Osteoblast (primary cell): ENCODE results near the gene IFT122. TPM values are rescaled to one million over a fixed set of nuclear protein-coding genes. Genes with fewer than 3 reads are reported as not detected.

ENCODE experiments used
- DNase-seq: peaks from one replicate; pipeline ENCODE4 v3.0.0; 2011; ENCODE audit warnings: low spot score, mixed read lengths; ENCODE audit not compliant: insufficient read length; ENCODE audit errors: missing footprints
- H2AFZ ChIP-seq: 2 replicates; pipeline ENCODE4 v1.6.0; 2011; ENCODE audit warnings: mild to moderate bottlenecking, low read length
- H3K27ac ChIP-seq: 2 replicates; pipeline ENCODE4 v1.5.1; 2011; ENCODE audit warnings: mild to moderate bottlenecking, low read depth, low read length, moderate library complexity
- H3K27me3 ChIP-seq: 2 replicates; pipeline ENCODE4 v1.6.0; 2012; ENCODE audit warnings: mild to moderate bottlenecking, control low read depth, inconsistent platforms, low read length, moderate library complexity; ENCODE audit not compliant: insufficient read depth
- H3K36me3 ChIP-seq: 2 replicates; pipeline ENCODE4 v1.5.1; 2011; ENCODE audit warnings: mild to moderate bottlenecking, low read length, control low read depth, moderate library complexity; ENCODE audit not compliant: insufficient read depth
- H3K4me1 ChIP-seq: 2 replicates; pipeline ENCODE4 v1.5.1; 2011; ENCODE audit warnings: mild to moderate bottlenecking, low read length, control low read depth, moderate library complexity; ENCODE audit not compliant: insufficient read depth
- H3K4me2 ChIP-seq: 2 replicates; pipeline ENCODE4 v1.6.0; 2011; ENCODE audit warnings: mild to moderate bottlenecking, low read length; ENCODE audit not compliant: insufficient read depth
- H3K4me3 ChIP-seq: fragments of 200-600 bp; sonication (generic); 3 replicates; pipeline ENCODE4 v1.5.1; 2012; ENCODE audit warnings: mild to moderate bottlenecking, low read length, inconsistent platforms; ENCODE audit not compliant: insufficient read depth
- H3K79me2 ChIP-seq: 2 replicates; pipeline ENCODE4 v1.6.0; 2012; ENCODE audit warnings: mild to moderate bottlenecking, low read length, control low read depth, inconsistent platforms; ENCODE audit not compliant: insufficient read depth
- H3K9me3 ChIP-seq: 2 replicates; pipeline ENCODE4 v1.5.1; 2011; ENCODE audit warnings: low read depth, low read length, control low read depth
- H4K20me1 ChIP-seq: 2 replicates; pipeline ENCODE4 v1.6.0; 2012; ENCODE audit warnings: mild to moderate bottlenecking, low read length, control low read depth; ENCODE audit not compliant: insufficient read depth
- total RNA-seq: library from RNA; depleted of rRNA; stranded (reverse); fragments of >200 nt; gene quantifications from 2 replicates; pipeline ENCODE4 v1.2.3, GENCODE V29; 2012
- TF ChIP-seq, protein P1 (sequence below): IDR thresholded peaks from 2 replicates; pipeline ENCODE4 v1.5.1; 2011; ENCODE audit warnings: mild to moderate bottlenecking, low read depth, low read length, moderate library complexity; ENCODE audit errors: extremely low read depth

IFT122 gene
- total RNA-seq, 1 donor: 30.4 TPM

DNA sequence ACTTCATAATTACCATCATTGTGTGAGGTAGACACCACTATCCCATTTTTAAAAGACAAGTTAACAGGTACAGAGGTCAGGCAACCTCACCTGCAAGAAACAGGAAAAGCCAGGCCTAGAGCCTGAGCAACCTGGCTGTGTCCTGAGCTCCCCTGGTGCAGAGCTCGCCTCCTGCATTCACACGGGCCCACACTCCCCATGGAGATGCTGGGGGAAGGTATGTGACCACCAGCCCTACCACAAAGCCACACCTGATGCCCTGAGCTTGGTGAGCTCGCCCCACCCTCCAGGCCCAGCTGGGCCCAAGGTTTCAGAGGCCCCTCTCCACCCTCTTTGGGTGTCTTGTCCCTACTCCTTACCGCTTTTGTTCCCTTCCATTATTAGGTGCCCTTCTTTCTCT, 10.4 kb upstream of the IFT122 start:
- H3K27ac ChIP-seq: no peak overlapping the region
- H2AFZ ChIP-seq: no peak overlapping the region
- no peak overlapping the region for H3K4me2 ChIP-seq
- DNase-seq: no peak
- H3K4me1 ChIP-seq: peaks cover 5% of the 10 kb centered on the region
- H3K36me3 ChIP-seq: peaks cover 33% of the 10 kb centered on the region
- peaks cover 5% of the 10 kb centered on the region for H3K27me3 ChIP-seq
- H3K79me2 ChIP-seq: no peaks in the 10 kb centered on the region
- no peak overlapping the region for H3K4me3 ChIP-seq
- TF ChIP-seq, protein P1, sequence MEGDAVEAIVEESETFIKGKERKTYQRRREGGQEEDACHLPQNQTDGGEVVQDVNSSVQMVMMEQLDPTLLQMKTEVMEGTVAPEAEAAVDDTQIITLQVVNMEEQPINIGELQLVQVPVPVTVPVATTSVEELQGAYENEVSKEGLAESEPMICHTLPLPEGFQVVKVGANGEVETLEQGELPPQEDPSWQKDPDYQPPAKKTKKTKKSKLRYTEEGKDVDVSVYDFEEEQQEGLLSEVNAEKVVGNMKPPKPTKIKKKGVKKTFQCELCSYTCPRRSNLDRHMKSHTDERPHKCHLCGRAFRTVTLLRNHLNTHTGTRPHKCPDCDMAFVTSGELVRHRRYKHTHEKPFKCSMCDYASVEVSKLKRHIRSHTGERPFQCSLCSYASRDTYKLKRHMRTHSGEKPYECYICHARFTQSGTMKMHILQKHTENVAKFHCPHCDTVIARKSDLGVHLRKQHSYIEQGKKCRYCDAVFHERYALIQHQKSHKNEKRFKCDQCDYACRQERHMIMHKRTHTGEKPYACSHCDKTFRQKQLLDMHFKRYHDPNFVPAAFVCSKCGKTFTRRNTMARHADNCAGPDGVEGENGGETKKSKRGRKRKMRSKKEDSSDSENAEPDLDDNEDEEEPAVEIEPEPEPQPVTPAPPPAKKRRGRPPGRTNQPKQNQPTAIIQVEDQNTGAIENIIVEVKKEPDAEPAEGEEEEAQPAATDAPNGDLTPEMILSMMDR: no peak
- no peaks in the 10 kb centered on the region for H4K20me1 ChIP-seq
- no peaks in the 10 kb centered on the region for H3K9me3 ChIP-seq

DNA sequence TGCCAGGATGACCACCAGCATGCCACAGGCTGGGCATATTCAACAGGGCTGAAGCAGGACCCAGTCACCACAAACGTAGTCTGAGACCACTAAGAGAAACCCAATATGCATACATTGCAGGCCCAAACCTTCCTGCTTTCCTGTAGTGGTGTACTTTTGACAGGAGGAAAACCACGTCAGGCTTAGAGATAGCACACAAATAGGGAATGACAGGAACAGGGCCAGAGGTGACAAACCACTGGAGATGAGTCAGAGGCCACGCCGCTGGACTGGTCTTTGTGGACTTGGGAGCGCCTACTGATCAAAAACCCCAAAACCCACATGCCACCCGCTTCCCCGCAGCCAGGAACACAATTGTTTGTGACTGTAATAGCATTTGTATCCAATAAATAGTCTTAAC, 8.0 kb upstream of the IFT122 start:
- peaks cover 5% of the 10 kb centered on the region for H3K4me1 ChIP-seq
- H3K4me2 ChIP-seq: no peak overlapping the region
- H2AFZ ChIP-seq: no peak overlapping the region
- DNase-seq: no peak
- peak overlapping the region; percentile 33 for H3K27ac ChIP-seq
- TF ChIP-seq, protein P1: no peak
- H3K79me2 ChIP-seq: peaks cover 14% of the 10 kb centered on the region
- no peaks in the 10 kb centered on the region for H4K20me1 ChIP-seq
- H3K27me3 ChIP-seq: peaks cover 5% of the 10 kb centered on the region
- H3K9me3 ChIP-seq: no peaks in the 10 kb centered on the region
- no peak overlapping the region for H3K4me3 ChIP-seq
- H3K36me3 ChIP-seq: peaks cover 43% of the 10 kb centered on the region

- Histone ChIP-seq H3K36me3 (peaks cover 49% of the 10 kb centered on the region), H3K27me3 (peaks cover 1% of the 10 kb centered on the region), H3K4me3 (no peak overlapping the region), H3K4me2 (no peak overlapping the region), H4K20me1 (no peaks in the 10 kb centered on the region), H2AFZ (no peak overlapping the region), H3K9me3 (no peaks in the 10 kb centered on the region), H3K4me1 (peaks cover 5% of the 10 kb centered on the region), H3K27ac (no peak overlapping the region), H3K79me2 (peaks cover 19% of the 10 kb centered on the region)
- DNase-seq: no peak
- TF ChIP-seq, protein P1: no peak
These were observed 7.4 kb upstream of the IFT122 start for GRCh38 chr3:129432671-129433070.

- TF ChIP-seq, protein P1: no peak
- Histone ChIP-seq H3K4me1 (peaks cover 6% of the 10 kb centered on the region), H3K4me2 (no peak overlapping the region), H3K36me3 (peaks cover 52% of the 10 kb centered on the region), H3K79me2 (peaks cover 27% of the 10 kb centered on the region), H3K27ac (no peak overlapping the region), H3K4me3 (no peak overlapping the region), H3K9me3 (no peaks in the 10 kb centered on the region), H4K20me1 (no peaks in the 10 kb centered on the region), H3K27me3 (no peaks in the 10 kb centered on the region), H2AFZ (no peak overlapping the region)
- no peak for DNase-seq
These were observed 6.5 kb upstream of the IFT122 start for GRCh38 chr3:129433565-129433964.
